Mucosa of stomach (tissue), 1 donor: ENCODE data around the gene ATOH7.

Experiments used
- H3K27me3 ChIP-seq: one replicate; pipeline ENCODE4 v1.7.0; 2013; ENCODE audit warnings: mild to moderate bottlenecking, low read length; ENCODE audit not compliant: control insufficient read depth, insufficient read depth
- H3K36me3 ChIP-seq: one replicate; pipeline ENCODE4 v1.7.0; 2013; ENCODE audit warnings: low read length; ENCODE audit not compliant: control insufficient read depth, insufficient read depth
- H3K4me1 ChIP-seq: one replicate; pipeline ENCODE4 v1.7.0; 2013; ENCODE audit warnings: mild to moderate bottlenecking, low read length; ENCODE audit not compliant: control insufficient read depth, insufficient read depth
- H3K4me3 ChIP-seq: one replicate; pipeline ENCODE4 v1.7.0; 2013; ENCODE audit warnings: low read length
- H3K9ac ChIP-seq: one replicate; pipeline ENCODE4 v1.7.0; 2013; ENCODE audit warnings: mild to moderate bottlenecking, low read length, moderate library complexity
- H3K9me3 ChIP-seq: one replicate; pipeline ENCODE4 v1.7.0; 2013; ENCODE audit warnings: mild to moderate bottlenecking, low read length, moderate library complexity; ENCODE audit not compliant: control insufficient read depth
- donor health status: Pancreatic carcinoma.

The ATOH7 gene

DNA sequence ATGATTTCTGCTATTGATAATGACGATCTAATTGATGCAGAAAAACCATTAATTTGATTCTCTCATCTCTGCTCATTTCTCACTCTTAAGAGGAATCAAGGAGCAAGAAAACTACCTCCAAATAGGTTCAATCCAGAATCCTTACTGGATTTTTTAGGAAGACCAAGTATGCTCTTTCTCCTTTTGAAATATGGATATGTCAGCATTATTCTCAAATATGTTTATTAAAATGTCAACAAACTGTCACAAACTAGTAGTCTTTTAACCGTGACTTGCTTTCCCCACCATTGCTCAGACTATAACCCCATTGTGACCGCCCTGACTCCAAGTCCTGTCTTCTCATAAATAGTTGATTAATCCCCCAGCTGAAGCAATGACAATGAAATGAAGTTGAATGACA lies 1.1 kb upstream of the ATOH7 start:
- Histone ChIP-seq H3K9me3 (no peaks in the 10 kb centered on the region), H3K27me3 (no peaks in the 10 kb centered on the region), H3K9ac (no peak overlapping the region), H3K36me3 (no peaks in the 10 kb centered on the region), H3K4me3 (no peak overlapping the region), H3K4me1 (no peaks in the 10 kb centered on the region)

DNA sequence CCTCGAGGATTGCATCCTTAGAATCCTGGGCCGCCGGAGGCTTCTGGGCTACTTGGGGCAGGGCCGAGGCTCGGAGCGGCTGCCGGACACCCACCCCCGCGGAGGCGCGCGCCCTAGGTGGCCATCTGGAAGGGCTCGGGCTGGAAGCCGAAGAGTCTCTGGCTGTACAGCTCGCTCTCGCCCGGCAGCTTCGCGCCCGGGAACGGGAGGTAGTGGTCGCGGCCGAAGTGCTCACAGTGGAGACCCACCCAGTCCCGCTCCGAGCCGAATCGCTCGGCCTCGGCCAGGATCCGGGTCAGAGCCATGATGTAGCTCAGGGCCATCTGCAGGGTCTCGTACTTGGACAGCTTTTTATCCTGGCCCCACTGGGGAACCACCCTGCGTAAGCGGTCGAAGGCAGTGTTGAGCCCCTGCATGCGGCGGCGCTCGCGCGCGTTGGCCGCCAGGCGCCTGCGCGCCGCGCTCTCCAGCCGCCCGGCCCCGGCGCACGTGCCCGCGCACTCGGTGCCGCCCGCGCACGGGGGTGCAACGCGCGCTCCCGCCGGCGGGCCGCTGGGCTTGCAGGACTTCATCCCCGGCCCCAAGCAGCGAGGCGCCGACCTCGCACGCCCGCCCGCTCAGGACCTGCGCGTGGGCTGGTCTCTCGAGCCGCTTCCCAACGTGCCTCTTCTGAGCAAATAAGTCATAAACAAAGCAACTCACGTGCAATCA lies 652 bp downstream of the ATOH7 start:
- Histone ChIP-seq H3K9me3 (no peaks in the 10 kb centered on the region), H3K36me3 (no peaks in the 10 kb centered on the region), H3K9ac (peak overlapping the region; percentile 76), H3K27me3 (no peaks in the 10 kb centered on the region), H3K4me1 (no peaks in the 10 kb centered on the region), H3K4me3 (peak overlapping the region; percentile 60)

DNA sequence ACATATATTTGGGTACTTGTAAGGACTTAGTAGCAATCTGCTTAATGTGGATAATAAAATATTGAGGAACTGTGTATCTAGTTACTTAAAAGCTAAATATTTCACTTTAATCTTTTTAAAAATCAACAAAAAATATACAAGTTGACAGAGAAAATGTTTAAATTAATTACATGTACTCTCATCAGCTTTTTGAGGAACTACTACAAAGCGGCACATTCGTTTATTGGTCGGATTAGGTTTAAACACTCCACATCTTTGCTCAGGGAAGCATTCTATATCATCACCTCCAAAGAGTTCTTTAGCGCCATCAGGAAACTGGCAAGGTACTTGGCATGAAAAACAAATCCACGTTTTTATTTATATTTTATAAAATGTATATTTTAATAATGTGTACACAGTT lies 1.6 kb downstream of the ATOH7 start:
- no peak overlapping the region for H3K4me3 ChIP-seq
- H3K36me3 ChIP-seq: no peaks in the 10 kb centered on the region
- H3K27me3 ChIP-seq: no peaks in the 10 kb centered on the region

DNA sequence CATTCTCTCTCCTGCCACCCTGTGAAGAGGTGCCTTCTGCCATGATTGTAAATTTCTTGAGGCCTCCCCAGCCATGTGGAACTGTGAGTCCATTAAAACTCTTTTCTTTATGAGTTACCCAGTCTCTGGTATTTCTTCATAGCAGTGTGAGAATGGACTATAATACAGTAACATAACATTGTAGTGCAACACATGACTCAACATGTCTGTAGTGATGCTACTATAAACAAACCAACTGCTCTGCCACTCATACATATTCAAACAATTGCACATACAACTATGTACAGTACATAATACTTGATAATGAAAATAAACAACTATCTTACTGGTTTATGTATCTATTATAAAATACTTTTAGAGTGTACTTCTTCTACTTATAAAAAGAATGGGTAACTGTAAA lies 7.1 kb downstream of the ATOH7 start:
- Histone ChIP-seq H3K9me3 (no peaks in the 10 kb centered on the region), H3K36me3 (no peaks in the 10 kb centered on the region), H3K27me3 (no peaks in the 10 kb centered on the region), H3K9ac (no peak overlapping the region), H3K4me1 (no peaks in the 10 kb centered on the region), H3K4me3 (no peak overlapping the region)

More for the DNA sequence above, 1.6 kb downstream of the ATOH7 start:
- no peaks in the 10 kb centered on the region for H3K4me1 ChIP-seq
- no peak overlapping the region for H3K9ac ChIP-seq
- no peaks in the 10 kb centered on the region for H3K9me3 ChIP-seq

DNA sequence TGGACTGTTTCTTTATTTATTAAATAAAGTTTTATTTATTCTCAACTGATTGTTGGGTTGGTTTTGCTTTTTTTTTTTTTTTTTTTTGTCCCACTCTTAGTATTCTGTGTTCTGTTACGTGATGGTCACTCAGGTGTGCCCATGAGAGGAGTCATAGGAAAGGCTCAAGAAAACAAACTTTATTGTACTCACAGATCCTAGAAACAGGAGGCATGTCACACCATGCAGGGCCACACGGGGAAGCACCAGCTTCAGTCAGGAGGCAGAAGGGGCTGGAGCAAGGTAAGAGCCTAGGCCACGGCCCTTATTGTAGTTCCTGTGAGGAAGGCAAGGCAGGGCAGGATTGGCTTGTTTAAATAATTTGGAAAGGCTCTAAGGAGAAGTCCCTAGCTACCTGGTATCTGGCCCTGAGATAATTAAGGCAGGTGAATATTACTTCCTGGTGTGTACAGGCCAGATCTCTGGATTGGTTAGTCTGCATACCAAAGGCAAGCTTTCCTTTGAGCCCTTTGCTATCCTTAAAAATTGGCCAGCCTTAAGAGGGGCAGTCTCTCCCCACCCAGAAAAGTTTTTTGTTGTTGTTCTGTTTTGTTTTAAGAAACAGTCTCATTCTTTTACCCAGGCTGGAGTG lies 8.3 kb downstream of the ATOH7 start:
- Histone ChIP-seq H3K9ac (no peak overlapping the region), H3K4me3 (no peak overlapping the region), H3K4me1 (no peaks in the 10 kb centered on the region), H3K9me3 (no peaks in the 10 kb centered on the region), H3K27me3 (no peaks in the 10 kb centered on the region), H3K36me3 (no peaks in the 10 kb centered on the region)

DNA sequence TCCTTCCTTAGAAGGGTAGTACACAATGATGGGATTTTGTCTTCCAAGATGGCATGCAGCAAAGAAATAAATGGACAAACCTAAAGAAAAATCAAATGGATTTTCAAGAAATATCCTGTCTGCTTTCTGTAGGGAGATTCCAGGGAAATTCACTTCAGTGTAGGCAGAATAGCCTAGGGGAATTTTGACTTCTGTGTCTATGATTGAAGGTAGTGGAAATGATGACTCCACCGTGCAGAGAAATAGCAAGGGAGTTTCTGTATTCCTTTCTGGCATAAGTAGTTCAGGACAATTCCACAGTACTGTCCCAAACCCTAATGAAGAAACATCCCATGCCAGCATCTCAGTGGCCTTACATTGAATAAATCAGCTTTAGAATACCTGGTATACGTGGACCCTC lies 9.5 kb downstream of the ATOH7 start:
- no peaks in the 10 kb centered on the region for H3K27me3 ChIP-seq
- H3K9ac ChIP-seq: no peak overlapping the region
- H3K9me3 ChIP-seq: no peaks in the 10 kb centered on the region
- no peaks in the 10 kb centered on the region for H3K36me3 ChIP-seq
- no peak overlapping the region for H3K4me3 ChIP-seq
- no peaks in the 10 kb centered on the region for H3K4me1 ChIP-seq

DNA sequence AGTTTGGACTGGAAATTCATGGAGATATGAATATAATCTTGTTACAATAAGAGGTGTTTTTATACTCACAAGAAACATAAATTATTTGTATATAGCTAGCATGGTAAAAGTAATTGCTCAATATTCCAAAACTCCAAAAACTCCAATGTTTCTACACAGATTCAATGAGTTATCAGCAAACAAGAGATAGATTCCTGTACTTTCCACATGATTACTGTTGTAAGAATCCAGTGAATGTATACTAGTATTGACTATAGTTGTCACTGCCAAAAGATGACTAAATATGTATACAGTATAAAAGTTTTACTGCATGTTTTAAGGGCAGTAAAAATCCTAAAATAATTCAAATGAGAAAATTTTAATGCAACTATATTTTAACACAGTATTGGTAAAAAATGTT lies 10.7 kb downstream of the ATOH7 start:
- no peaks in the 10 kb centered on the region for H3K36me3 ChIP-seq
- H3K9ac ChIP-seq: no peak overlapping the region
- H3K4me3 ChIP-seq: no peak overlapping the region
- no peaks in the 10 kb centered on the region for H3K9me3 ChIP-seq
- H3K4me1 ChIP-seq: no peaks in the 10 kb centered on the region
- H3K27me3 ChIP-seq: no peaks in the 10 kb centered on the region

DNA sequence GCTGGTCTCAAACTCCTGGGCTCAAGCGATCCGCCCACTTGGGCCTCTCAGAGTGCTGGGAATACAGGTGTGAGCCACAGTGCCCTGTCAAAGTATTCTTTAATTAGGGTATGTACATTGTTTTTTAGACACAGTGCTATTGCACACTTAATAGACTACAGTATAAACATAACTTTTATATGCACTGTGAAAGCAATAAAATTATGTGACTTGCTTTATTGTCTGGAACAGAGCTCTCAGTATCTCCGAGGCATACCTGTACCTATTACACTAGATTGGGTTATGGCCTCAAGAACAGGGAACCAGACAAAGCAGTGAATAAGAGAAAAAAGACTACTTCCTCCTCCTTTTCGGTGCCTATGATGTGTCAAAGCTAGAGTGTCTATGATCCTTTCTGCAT lies 13.1 kb downstream of the ATOH7 start:
- no peaks in the 10 kb centered on the region for H3K9me3 ChIP-seq
- no peaks in the 10 kb centered on the region for H3K4me1 ChIP-seq
- no peak overlapping the region for H3K4me3 ChIP-seq
- H3K36me3 ChIP-seq: no peaks in the 10 kb centered on the region
- H3K9ac ChIP-seq: no peak overlapping the region
- H3K27me3 ChIP-seq: no peaks in the 10 kb centered on the region

DNA sequence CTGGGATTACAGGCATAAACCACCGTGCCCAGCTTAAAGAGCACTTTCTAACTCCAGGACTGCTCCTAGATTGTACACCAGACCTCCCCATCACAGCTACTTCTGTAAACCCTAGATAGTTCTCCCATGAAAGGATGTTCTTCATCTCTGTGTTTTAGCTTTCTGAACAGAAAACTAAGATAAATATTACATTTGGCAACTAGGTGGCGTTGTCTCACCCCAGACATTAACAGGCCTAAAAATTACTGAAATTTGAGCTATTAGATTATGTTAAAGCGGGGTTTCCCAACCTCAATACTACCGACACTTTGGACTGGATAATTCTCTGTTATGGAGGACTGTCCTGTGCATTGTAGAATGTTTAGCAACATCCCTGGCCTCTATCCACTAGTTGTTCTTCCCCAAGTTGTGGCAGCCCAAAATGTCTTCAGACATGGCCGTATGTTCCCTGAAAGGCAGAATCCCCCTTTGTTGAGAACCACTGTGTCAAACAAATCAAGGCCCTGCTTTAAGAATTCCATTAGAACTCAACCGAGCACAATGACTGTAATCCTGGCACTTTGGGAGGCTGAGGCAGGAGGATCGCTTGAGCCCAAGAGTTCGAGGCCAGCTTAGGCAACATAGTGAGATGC lies 19.1 kb downstream of the ATOH7 start:
- H3K36me3 ChIP-seq: no peaks in the 10 kb centered on the region

DNA sequence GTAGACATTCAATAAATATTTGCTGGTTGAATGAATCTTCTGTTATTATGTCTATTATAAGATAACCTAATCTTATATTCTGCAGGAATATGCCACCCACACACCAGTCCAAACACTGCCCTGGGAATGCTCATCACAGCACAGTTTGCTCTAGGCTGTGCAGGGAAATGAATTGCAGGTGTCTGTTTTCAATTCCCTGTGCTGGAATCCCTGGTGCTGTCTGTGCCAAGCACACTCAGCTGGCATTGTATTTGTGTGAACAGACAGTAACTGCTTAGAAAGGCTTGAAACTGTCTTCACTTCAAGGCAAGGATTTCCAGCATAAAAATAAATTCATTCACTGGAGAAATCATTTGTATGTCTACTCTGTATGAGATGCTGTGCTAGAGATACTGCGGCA lies 20.2 kb downstream of the ATOH7 start:
- Histone ChIP-seq H3K27me3 (no peaks in the 10 kb centered on the region), H3K36me3 (no peaks in the 10 kb centered on the region), H3K9ac (no peak overlapping the region), H3K9me3 (no peaks in the 10 kb centered on the region), H3K4me3 (no peak overlapping the region), H3K4me1 (no peaks in the 10 kb centered on the region)

More for the DNA sequence above, 19.1 kb downstream of the ATOH7 start:
- Histone ChIP-seq H3K9me3 (no peaks in the 10 kb centered on the region), H3K4me3 (no peak overlapping the region), H3K9ac (no peak overlapping the region), H3K27me3 (no peaks in the 10 kb centered on the region), H3K4me1 (no peaks in the 10 kb centered on the region)

DNA sequence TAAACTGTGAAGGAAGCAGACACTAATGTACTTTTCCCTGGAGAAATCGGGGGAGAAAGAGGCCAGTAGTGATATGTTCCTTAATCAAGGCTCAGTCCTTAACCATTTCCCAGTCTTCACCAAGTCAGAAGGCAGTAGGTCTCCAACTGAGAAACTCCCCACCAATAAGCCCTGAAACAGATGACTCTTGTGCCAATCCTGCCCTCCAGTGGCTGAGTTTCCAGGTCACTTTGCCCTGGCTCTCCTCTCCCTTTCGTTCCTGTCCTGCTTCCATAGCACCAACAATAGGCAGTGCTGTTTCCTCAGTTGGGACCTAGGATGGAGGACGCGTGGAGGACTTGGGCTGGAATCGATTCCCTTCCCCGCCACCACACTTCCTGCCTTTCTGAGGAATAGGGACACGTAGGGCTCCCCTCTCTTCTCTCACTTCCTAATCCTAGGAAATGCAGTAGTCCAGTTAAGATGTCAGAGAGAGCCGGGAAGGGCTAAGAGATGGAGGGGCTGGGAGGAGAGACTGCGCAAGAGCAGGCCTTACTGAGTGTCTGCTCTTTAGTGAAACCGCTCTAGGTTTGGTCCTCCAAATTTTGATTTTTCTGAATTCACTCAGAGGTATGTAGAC lies 23.4 kb downstream of the ATOH7 start:
- Histone ChIP-seq H3K36me3 (no peaks in the 10 kb centered on the region), H3K27me3 (no peaks in the 10 kb centered on the region), H3K4me1 (no peaks in the 10 kb centered on the region), H3K9ac (no peak overlapping the region), H3K4me3 (no peak overlapping the region), H3K9me3 (no peaks in the 10 kb centered on the region)

DNA sequence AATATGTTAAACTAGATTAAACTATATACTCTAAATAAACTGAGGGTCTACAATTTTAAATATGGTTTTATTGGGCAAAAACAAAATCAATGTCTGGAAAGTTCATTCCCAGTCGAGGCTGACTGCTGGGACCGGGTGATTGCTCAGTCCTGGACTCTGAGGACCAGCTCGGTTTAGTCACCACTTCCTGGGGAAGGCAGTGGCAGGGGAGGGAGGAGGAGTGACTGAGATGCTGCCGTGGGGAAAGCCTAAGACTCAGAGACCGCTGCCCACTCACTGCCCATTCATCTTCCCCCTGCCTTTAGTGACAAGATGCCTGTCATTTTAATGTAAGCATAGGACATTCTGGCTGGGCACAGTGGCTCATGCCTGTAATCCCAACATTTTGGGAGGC lies 29.0 kb downstream of the ATOH7 start:
- H3K9ac ChIP-seq: no peak overlapping the region
- no peaks in the 10 kb centered on the region for H3K27me3 ChIP-seq
- H3K9me3 ChIP-seq: no peaks in the 10 kb centered on the region
- no peaks in the 10 kb centered on the region for H3K4me1 ChIP-seq
- no peak overlapping the region for H3K4me3 ChIP-seq
- H3K36me3 ChIP-seq: no peaks in the 10 kb centered on the region
